SK-N-SH treated with all-trans-retinoic acid at 6 μM for 48 hours (cell line): Measurements from ENCODE around the gene UTS2R.

Source experiments
- ATAC-seq: fragments of 200-7000 bp; cut with Tn5 transposase; 3 replicates; pipeline ENCODE4 v1.9.1; 2020; ENCODE audit warnings: mild to moderate bottlenecking, moderate library complexity
- ARNTL ChIP-seq: fragments of 450-650 bp; formaldehyde crosslinking; IDR thresholded peaks from 2 replicates; pipeline ENCODE4 v1.5.0; 2020; ENCODE audit warnings: low read depth, mild to moderate bottlenecking, moderate library complexity, borderline replicate concordance
- BACH2 ChIP-seq: fragments of 250-450 bp; sonication (Bioruptor Pico); IDR thresholded peaks from 2 replicates; pipeline ENCODE4 v1.9.0; 2021; ENCODE audit warnings: mild to moderate bottlenecking, borderline replicate concordance
- CSRNP3 ChIP-seq: fragments of 250-450 bp; sonication (Bioruptor Pico); IDR thresholded peaks from 2 replicates; pipeline ENCODE4 v1.5.1; 2021; ENCODE audit warnings: mild to moderate bottlenecking, moderate library complexity
- ESRRG ChIP-seq: fragments of 250-450 bp; sonication (Bioruptor Pico); IDR thresholded peaks from 2 replicates; pipeline ENCODE4 v1.6.1; 2021; ENCODE audit warnings: mild to moderate bottlenecking
- GLIS3 ChIP-seq: fragments of 250-450 bp; sonication (Bioruptor Pico); IDR thresholded peaks from 2 replicates; pipeline ENCODE4 v1.5.0; 2020; ENCODE audit warnings: mild to moderate bottlenecking, moderate library complexity
- OSR1 ChIP-seq: fragments of 250-450 bp; sonication (Bioruptor Pico); IDR thresholded peaks from 2 replicates; pipeline ENCODE4 v1.8.0; 2022; ENCODE audit warnings: moderate library complexity, mild to moderate bottlenecking, inconsistent platforms
- PATZ1 ChIP-seq: fragments of 250-450 bp; sonication (Bioruptor Pico); IDR thresholded peaks from 2 replicates; pipeline ENCODE4 v1.8.0; 2020; ENCODE audit warnings: mild to moderate bottlenecking, moderate library complexity, borderline replicate concordance
- PPARA ChIP-seq: fragments of 250-450 bp; sonication (Bioruptor Pico); IDR thresholded peaks from 2 replicates; pipeline ENCODE4 v1.5.0; 2020; ENCODE audit warnings: mild to moderate bottlenecking, borderline replicate concordance
- RARB ChIP-seq: fragments of 250-450 bp; sonication (Bioruptor Pico); IDR thresholded peaks from 2 replicates; pipeline ENCODE4 v1.8.0; 2021; ENCODE audit warnings: mild to moderate bottlenecking, moderate library complexity
- TCF4 ChIP-seq: fragments of 250-450 bp; sonication (Bioruptor Pico); IDR thresholded peaks from 2 replicates; pipeline ENCODE4 v1.8.0; 2021; ENCODE audit warnings: mild to moderate bottlenecking, moderate library complexity, borderline replicate concordance
- TOX ChIP-seq: fragments of 250-450 bp; sonication (Bioruptor Pico); IDR thresholded peaks from 2 replicates; pipeline ENCODE4 v1.8.0; 2021; ENCODE audit warnings: mild to moderate bottlenecking, moderate library complexity, borderline replicate concordance
- ZC3H10 ChIP-seq: fragments of 250-450 bp; sonication (Bioruptor Pico); IDR thresholded peaks from 2 replicates; pipeline ENCODE4 v1.5.1; 2021; ENCODE audit warnings: mild to moderate bottlenecking, moderate library complexity
- ZFP3 ChIP-seq: fragments of 250-450 bp; sonication (Bioruptor Pico); IDR thresholded peaks from 2 replicates; pipeline ENCODE4 v1.5.0; 2020; ENCODE audit warnings: mild to moderate bottlenecking, moderate library complexity
- ZNF565 ChIP-seq: fragments of 450-650 bp; formaldehyde crosslinking; conservative IDR thresholded peaks from 2 replicates; pipeline ENCODE4 v1.5.0; 2020; ENCODE audit warnings: low read depth, mild to moderate bottlenecking, moderate library complexity
- ZNF70 ChIP-seq: fragments of 450-650 bp; formaldehyde crosslinking; IDR thresholded peaks from 2 replicates; pipeline ENCODE4 v1.5.0; 2020; ENCODE audit warnings: mild to moderate bottlenecking, moderate library complexity
- ZNF8 ChIP-seq: fragments of 450-650 bp; formaldehyde crosslinking; IDR thresholded peaks from 2 replicates; pipeline ENCODE4 v1.5.0; 2020; ENCODE audit warnings: mild to moderate bottlenecking, moderate library complexity
- TF ChIP-seq, protein P1 (sequence below): fragments of 250-450 bp; sonication (Bioruptor Pico); IDR thresholded peaks from 2 replicates; pipeline ENCODE4 v1.5.0; 2020; ENCODE audit warnings: mild to moderate bottlenecking, moderate library complexity
- TF ChIP-seq, protein P2 (sequence below): fragments of 250-450 bp; sonication (Bioruptor Pico); IDR thresholded peaks from 2 replicates; pipeline ENCODE4 v1.5.1; 2020; ENCODE audit warnings: low read depth, mild to moderate bottlenecking, moderate library complexity

Gene UTS2R

GRCh38 chr17:82351254-82351712 lies 20.3 kb upstream of the UTS2R start (continued):
- TF ChIP-seq, protein P1, sequence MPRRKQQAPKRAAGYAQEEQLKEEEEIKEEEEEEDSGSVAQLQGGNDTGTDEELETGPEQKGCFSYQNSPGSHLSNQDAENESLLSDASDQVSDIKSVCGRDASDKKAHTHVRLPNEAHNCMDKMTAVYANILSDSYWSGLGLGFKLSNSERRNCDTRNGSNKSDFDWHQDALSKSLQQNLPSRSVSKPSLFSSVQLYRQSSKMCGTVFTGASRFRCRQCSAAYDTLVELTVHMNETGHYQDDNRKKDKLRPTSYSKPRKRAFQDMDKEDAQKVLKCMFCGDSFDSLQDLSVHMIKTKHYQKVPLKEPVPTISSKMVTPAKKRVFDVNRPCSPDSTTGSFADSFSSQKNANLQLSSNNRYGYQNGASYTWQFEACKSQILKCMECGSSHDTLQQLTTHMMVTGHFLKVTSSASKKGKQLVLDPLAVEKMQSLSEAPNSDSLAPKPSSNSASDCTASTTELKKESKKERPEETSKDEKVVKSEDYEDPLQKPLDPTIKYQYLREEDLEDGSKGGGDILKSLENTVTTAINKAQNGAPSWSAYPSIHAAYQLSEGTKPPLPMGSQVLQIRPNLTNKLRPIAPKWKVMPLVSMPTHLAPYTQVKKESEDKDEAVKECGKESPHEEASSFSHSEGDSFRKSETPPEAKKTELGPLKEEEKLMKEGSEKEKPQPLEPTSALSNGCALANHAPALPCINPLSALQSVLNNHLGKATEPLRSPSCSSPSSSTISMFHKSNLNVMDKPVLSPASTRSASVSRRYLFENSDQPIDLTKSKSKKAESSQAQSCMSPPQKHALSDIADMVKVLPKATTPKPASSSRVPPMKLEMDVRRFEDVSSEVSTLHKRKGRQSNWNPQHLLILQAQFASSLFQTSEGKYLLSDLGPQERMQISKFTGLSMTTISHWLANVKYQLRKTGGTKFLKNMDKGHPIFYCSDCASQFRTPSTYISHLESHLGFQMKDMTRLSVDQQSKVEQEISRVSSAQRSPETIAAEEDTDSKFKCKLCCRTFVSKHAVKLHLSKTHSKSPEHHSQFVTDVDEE, result no peak
- no peak for TF ChIP-seq PPARA

GRCh38 chr17:82351713-82352488 lies 19.7 kb upstream of the UTS2R start:
- ATAC-seq, result peak; percentile 96
- TF ChIP-seq, protein P2, sequence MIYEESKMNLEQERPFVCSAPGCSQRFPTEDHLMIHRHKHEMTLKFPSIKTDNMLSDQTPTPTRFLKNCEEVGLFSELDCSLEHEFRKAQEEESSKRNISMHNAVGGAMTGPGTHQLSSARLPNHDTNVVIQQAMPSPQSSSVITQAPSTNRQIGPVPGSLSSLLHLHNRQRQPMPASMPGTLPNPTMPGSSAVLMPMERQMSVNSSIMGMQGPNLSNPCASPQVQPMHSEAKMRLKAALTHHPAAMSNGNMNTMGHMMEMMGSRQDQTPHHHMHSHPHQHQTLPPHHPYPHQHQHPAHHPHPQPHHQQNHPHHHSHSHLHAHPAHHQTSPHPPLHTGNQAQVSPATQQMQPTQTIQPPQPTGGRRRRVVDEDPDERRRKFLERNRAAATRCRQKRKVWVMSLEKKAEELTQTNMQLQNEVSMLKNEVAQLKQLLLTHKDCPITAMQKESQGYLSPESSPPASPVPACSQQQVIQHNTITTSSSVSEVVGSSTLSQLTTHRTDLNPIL (CRISPR knock-in tag), result no peak
- TF ChIP-seq CSRNP3 (CRISPR knock-in tag) (no peak), ARNTL (no peak)

DNA sequence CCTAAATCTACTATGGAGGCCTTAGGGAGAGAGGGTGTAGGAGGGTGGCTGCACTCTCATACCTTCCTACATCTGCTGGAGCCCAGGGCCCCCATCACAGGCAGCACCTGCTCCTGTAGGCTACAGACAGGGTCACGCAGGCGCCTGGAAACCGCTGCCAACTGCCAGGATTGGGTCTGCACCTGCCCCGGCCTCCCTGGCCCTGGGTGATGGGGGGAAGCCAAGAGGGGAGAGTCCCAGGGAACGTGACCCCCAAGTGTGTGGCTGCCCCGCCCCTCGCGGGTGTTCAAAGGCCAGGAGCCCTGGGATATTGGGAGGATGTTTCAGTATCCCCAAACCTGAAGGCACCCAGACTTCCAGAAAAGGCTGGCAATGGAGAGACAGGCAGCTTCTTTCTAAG lies 18.1 kb upstream of the UTS2R start:
- ATAC-seq, result no peak
- TF ChIP-seq ESRRG (CRISPR knock-in tag), result no peak

GRCh38 chr17:82354804-82355308 lies 16.7 kb upstream of the UTS2R start:
- TF ChIP-seq PPARA (no peak), ESRRG (CRISPR knock-in tag) (no peak), ZNF70 (CRISPR knock-in tag) (no peak), PATZ1 (CRISPR knock-in tag) (no peak), OSR1 (no peak), RARB (CRISPR knock-in tag) (no peak), ZC3H10 (CRISPR knock-in tag) (no peak), GLIS3 (no peak), ZNF565 (CRISPR knock-in tag) (no peak), TOX (CRISPR knock-in tag) (no peak), ZNF8 (CRISPR knock-in tag) (no peak), CSRNP3 (CRISPR knock-in tag) (no peak), ZFP3 (CRISPR knock-in tag) (no peak), BACH2 (CRISPR knock-in tag) (no peak), TCF4 (CRISPR knock-in tag) (no peak)
- TF ChIP-seq, protein P1, result no peak
- no peak for ATAC-seq
